PC-9 (cell line): ENCODE measurements around the gene CDC7. TPM values are rescaled to one million over a fixed set of nuclear protein-coding genes. Genes with fewer than 3 reads are reported as not detected.

Experiments
- BruUV-seq: library from RNA; stranded (reverse); fragments of 400-500 nt; replicated peaks from 2 replicates; lab custom pipeline; 2021; lab: Mats Ljungman, UMichigan
- CTCF ChIA-PET: fragments of 300-600 bp; sonication (Branson Sonifier 250); formaldehyde crosslinking; loops from one replicate; lab custom pipeline; 2022; ENCODE audit warnings: antibody characterized with exemption; lab: Charles Lee
- POLR2A ChIA-PET: fragments of 300-600 bp; sonication (Branson Sonifier 250); formaldehyde crosslinking; loops from one replicate; lab custom pipeline; 2022; ENCODE audit warnings: antibody characterized with exemption; ENCODE audit not compliant: unreplicated experiment; lab: Charles Lee
- DNase-seq, 2 experiments: peaks; one replicate each; pipeline versions ENCODE4 v3.0.0 to v3.0.0-alpha.2; 2015 to 2022; ENCODE audit warnings: mixed read lengths in 1 of 2
- H2AFZ ChIP-seq: fragments of 200-600 bp; sonication (generic); 2 replicates; pipeline ENCODE4 v1.8.1; 2017; ENCODE audit warnings: antibody characterized with exemption
- H3F3A ChIP-seq: fragments of 200-600 bp; sonication (generic); 2 replicates; pipeline ENCODE4 v1.8.1; 2017; ENCODE audit warnings: antibody characterized with exemption, mild to moderate bottlenecking, low read depth; ENCODE audit not compliant: insufficient read depth
- H3K27ac ChIP-seq: fragments of 200-600 bp; sonication (generic); 2 replicates; pipeline ENCODE4 v1.6.1; 2016; ENCODE audit warnings: mixed run types
- H3K27me3 ChIP-seq: fragments of 200-600 bp; sonication (generic); 2 replicates; pipeline ENCODE4 v1.6.1; 2016; ENCODE audit warnings: low read depth, mixed run types; ENCODE audit not compliant: insufficient read depth
- H3K36me3 ChIP-seq: fragments of 200-600 bp; sonication (generic); 2 replicates; pipeline ENCODE4 v1.6.1; 2016; ENCODE audit warnings: low read depth, mixed run types
- H3K4me1 ChIP-seq: fragments of 200-600 bp; sonication (generic); replicated peaks from 2 replicates; pipeline ENCODE4 v1.6.1; 2016; ENCODE audit warnings: mixed run types; ENCODE audit not compliant: insufficient read depth
- H3K4me2 ChIP-seq: fragments of 200-600 bp; sonication (generic); 2 replicates; pipeline ENCODE4 v1.6.1; 2017; ENCODE audit warnings: mixed run types
- H3K4me3 ChIP-seq: fragments of 200-600 bp; sonication (generic); 2 replicates; pipeline ENCODE4 v1.6.1; 2016; ENCODE audit warnings: mixed run types
- H3K79me2 ChIP-seq: fragments of 200-600 bp; sonication (generic); 2 replicates; pipeline ENCODE4 v1.6.1; 2017; ENCODE audit warnings: low read depth, mixed run types
- H3K9me2 ChIP-seq: fragments of 200-600 bp; sonication (generic); 2 replicates; pipeline ENCODE4 v1.8.1; 2017; ENCODE audit warnings: mild to moderate bottlenecking; ENCODE audit not compliant: insufficient read depth
- H3K9me3 ChIP-seq: fragments of 200-600 bp; sonication (generic); 2 replicates; pipeline ENCODE4 v1.8.1; 2016; ENCODE audit warnings: low read depth; ENCODE audit not compliant: insufficient read depth
- H4K20me1 ChIP-seq: fragments of 200-600 bp; sonication (generic); 2 replicates; pipeline ENCODE4 v1.8.1; 2017; ENCODE audit not compliant: insufficient read depth
- EZH2 ChIP-seq: fragments of 200-600 bp; sonication (generic); IDR thresholded peaks from 2 replicates; pipeline ENCODE4 v1.8.0; 2017; ENCODE audit warnings: antibody characterized with exemption, low read depth
- intact Hi-C: fragments of 100-400 bp; cut with micrococcal nuclease; formaldehyde crosslinking; loops from one replicate; pipeline ENCODE4 v1.10.0; 2022; ENCODE audit not compliant: unreplicated experiment
- total RNA-seq: library from RNA; stranded (reverse); gene quantifications from 2 replicates; pipeline ENCODE4 v1.2.3, GENCODE V29; 2021
- TF ChIP-seq, protein P1 (sequence below): fragments of 200-600 bp; sonication (generic); conservative IDR thresholded peaks from 2 replicates; pipeline ENCODE4 v1.6.1; 2017; ENCODE audit warnings: mixed run types, antibody characterized with exemption, mild to moderate bottlenecking, moderate library complexity

Gene CDC7
- total RNA-seq, 1 experiment from 2014 or later = 13.1 TPM

DNA sequence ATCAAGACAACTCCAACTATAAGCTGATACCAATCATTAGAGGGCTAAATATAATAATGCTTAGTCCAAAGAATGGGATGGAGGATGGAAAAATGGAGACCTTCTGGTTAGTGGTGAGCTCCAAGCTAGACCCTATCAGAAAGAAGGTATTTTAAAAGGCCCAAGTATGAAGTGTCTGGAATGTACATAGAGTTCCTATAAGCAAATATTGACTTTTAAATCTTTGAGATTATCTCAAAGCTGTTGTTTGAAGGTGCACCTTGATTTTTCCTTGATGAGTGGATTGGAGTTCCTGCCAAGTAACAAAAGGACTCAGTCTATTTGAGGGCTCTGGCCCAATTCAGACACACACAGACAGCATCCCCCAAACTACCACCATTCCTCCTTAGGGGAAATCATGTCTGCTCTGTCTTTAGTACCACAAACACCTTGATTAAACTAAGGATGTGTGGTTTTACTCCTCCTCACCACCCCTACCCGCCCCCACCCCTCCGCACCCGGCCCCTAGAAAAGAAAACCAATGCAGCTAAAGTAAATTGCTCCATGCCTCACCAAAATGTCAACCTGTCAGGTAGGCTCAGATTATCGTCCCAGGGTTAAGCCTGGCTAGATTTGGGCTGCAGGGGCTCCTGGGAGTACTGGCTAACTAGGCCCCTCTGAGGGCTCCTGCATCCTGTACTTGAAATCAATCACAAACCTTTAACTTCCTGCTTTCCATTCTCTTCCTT is 59.4 kb downstream of the CDC7 start:
- Histone ChIP-seq H3F3A (no peaks in the 10 kb centered on the region), H3K36me3 (no peaks in the 10 kb centered on the region), H3K9me2 (no peaks in the 10 kb centered on the region), H2AFZ (no peak overlapping the region), H3K27me3 (no peaks in the 10 kb centered on the region), H3K4me1 (0 out of 2 replicates have a peak, but pooled peaks cover 5% of the 10 kb centered on the region), H4K20me1 (no peaks in the 10 kb centered on the region), H3K9me3 (peaks cover 9% of the 10 kb centered on the region; the same call in 1 of the 2 replicates), H3K4me3 (no peak overlapping the region), H3K27ac (no peak overlapping the region), H3K4me2 (no peak overlapping the region), H3K79me2 (no peaks in the 10 kb centered on the region)
- DNase-seq = no peak
- BruUV-seq = no TSS peak
- TF ChIP-seq EZH2 = no peak
- TF ChIP-seq, protein P1, sequence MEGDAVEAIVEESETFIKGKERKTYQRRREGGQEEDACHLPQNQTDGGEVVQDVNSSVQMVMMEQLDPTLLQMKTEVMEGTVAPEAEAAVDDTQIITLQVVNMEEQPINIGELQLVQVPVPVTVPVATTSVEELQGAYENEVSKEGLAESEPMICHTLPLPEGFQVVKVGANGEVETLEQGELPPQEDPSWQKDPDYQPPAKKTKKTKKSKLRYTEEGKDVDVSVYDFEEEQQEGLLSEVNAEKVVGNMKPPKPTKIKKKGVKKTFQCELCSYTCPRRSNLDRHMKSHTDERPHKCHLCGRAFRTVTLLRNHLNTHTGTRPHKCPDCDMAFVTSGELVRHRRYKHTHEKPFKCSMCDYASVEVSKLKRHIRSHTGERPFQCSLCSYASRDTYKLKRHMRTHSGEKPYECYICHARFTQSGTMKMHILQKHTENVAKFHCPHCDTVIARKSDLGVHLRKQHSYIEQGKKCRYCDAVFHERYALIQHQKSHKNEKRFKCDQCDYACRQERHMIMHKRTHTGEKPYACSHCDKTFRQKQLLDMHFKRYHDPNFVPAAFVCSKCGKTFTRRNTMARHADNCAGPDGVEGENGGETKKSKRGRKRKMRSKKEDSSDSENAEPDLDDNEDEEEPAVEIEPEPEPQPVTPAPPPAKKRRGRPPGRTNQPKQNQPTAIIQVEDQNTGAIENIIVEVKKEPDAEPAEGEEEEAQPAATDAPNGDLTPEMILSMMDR = no peak
- ChIA-PET CTCF (no interaction called here), POLR2A (no interaction called here)
- intact Hi-C loops = no loop called here

GRCh38 chr1:91564888-91565701 is 64.4 kb downstream of the CDC7 start:
- Histone ChIP-seq H3K79me2 (no peaks in the 10 kb centered on the region), H4K20me1 (no peaks in the 10 kb centered on the region), H3K9me3 (peaks cover 9% of the 10 kb centered on the region; the same call in 1 of the 2 replicates), H3K9me2 (no peaks in the 10 kb centered on the region), H3K36me3 (no peaks in the 10 kb centered on the region), H3K4me3 (no peak overlapping the region), H3K27me3 (no peaks in the 10 kb centered on the region), H3K27ac (no peak overlapping the region), H2AFZ (no peak overlapping the region), H3F3A (peaks cover 14% of the 10 kb centered on the region), H3K4me2 (no peak overlapping the region), H3K4me1 (peaks cover 12% of the 10 kb centered on the region)
- intact Hi-C loops = no loop called here
- POLR2A ChIA-PET = no interaction called here
- TF ChIP-seq, protein P1 = no peak
- no peak for TF ChIP-seq EZH2
- no peak for DNase-seq
- CTCF ChIA-PET = no interaction called here
- no TSS peak for BruUV-seq

- Histone ChIP-seq H3F3A (peaks cover 19% of the 10 kb centered on the region), H3K4me3 (no peak overlapping the region), H3K27me3 (no peaks in the 10 kb centered on the region), H3K4me2 (no peak overlapping the region), H2AFZ (no peak overlapping the region), H4K20me1 (no peaks in the 10 kb centered on the region), H3K9me3 (peaks cover 9% of the 10 kb centered on the region; the same call in 1 of the 2 replicates), H3K36me3 (no peaks in the 10 kb centered on the region), H3K9me2 (no peaks in the 10 kb centered on the region), H3K4me1 (peaks cover 17% of the 10 kb centered on the region), H3K79me2 (no peaks in the 10 kb centered on the region), H3K27ac (no peak overlapping the region)
- BruUV-seq = no TSS peak
- ChIA-PET POLR2A (no interaction called here), CTCF (no interaction called here)
- intact Hi-C loops = no loop called here
- TF ChIP-seq EZH2 = no peak
- TF ChIP-seq, protein P1 = no peak
- DNase-seq = peak in 1 of 2 experiments; percentile 70
Measured at GRCh38 chr1:91567583-91567982, 66.9 kb downstream of the CDC7 start.
